Left lung (tissue), 10 donors: ENCODE data around the gene STXBP1. TPM values are rescaled to one million over a fixed set of nuclear protein-coding genes. Genes with fewer than 3 reads are reported as not detected.

Experiments
- ATAC-seq: fragments of 200-7000 bp; cut with Tn5 transposase; one replicate; pipeline ENCODE4 v1.9.1; 2020; ENCODE audit warnings: moderate library complexity
- DNase-seq, 4 donors: peaks; one replicate each; pipeline ENCODE4 v3.0.0-alpha.2; 2013 to 2020
- H3K27ac ChIP-seq, 2 donors: fragments of 200-600 bp; sonication (generic) in 1 of 2; one replicate each; pipeline versions ENCODE4 v1.5.0 to v1.8.0; 2020 to 2021
- H3K27me3 ChIP-seq, 2 donors: fragments of 200-600 bp; sonication (generic) in 1 of 2; one replicate each; pipeline versions ENCODE4 v1.5.0 to v1.8.0; 2020 to 2021
- H3K36me3 ChIP-seq, 2 donors: fragments of 200-600 bp; sonication (generic) in 1 of 2; one replicate each; pipeline versions ENCODE4 v1.5.0 to v1.8.0; 2020 to 2021
- H3K4me1 ChIP-seq, 2 donors: fragments of 200-600 bp; one replicate each; pipeline ENCODE4 v1.8.0; 2021
- H3K4me3 ChIP-seq, 2 donors: fragments of 200-600 bp; sonication (generic) in 1 of 2; one replicate each; pipeline versions ENCODE4 v1.5.0 to v1.8.0; 2020 to 2021; ENCODE audit warnings: mild to moderate bottlenecking in 1 of 2
- H3K9me3 ChIP-seq, 2 donors: fragments of 200-600 bp; sonication (generic) in 1 of 2; one replicate each; pipeline versions ENCODE4 v1.5.0 to v1.8.0; 2020 to 2021
- intact Hi-C, 2 donors: fragments of 100-400 bp; cut with DNase I; formaldehyde crosslinking; loops; one replicate each; pipeline versions ENCODE4 v1.11.2 to v1.14.2; 2022
- polyA plus RNA-seq, 6 donors: library from polyadenylated mRNA; unstranded; fragments of 120-200 nt; gene quantifications; one replicate each; pipeline ENCODE4 v1.2.1, GENCODE V29; 2013; ENCODE audit not compliant: insufficient read length in 6 of 6
- total RNA-seq, 2 donors: library from RNA; stranded (reverse); fragmentation: NEBNext Ultra II Directional; extraction: Animal tissue kit (Norgen Biotek cat#: 25700); gene quantifications; one replicate each; pipeline ENCODE4 v1.2.1, GENCODE V29; 2021
- TF ChIP-seq, protein P1 (sequence below), 2 donors: fragments of 200-600 bp; sonication (generic) in 1 of 2; IDR thresholded peaks; one replicate each; pipeline versions ENCODE4 v1.5.0 to v1.8.0; 2021; ENCODE audit warnings: antibody characterized with exemption in 2 of 2
- donor health status: DM: no; HTN: yes; CAD: no.
- donor health status: DM: no; HTN: no; CAD: no.

The STXBP1 gene
- total and polyA plus RNA-seq, 8 donors = 40.7 to 76.7 (median 48.8) TPM

- intact Hi-C loops = loop anchor here in 1 of 2 donors (5.0 kb wide), 1 partner anchor 138 kb away; no protein-coding TSS in a partner anchor
- peaks cover 0 to 30% of the 10 kb centered on the region in 2 donors for H3K36me3 ChIP-seq
- H3K9me3 ChIP-seq = no peaks in the 10 kb centered on the region
- TF ChIP-seq, protein P1, sequence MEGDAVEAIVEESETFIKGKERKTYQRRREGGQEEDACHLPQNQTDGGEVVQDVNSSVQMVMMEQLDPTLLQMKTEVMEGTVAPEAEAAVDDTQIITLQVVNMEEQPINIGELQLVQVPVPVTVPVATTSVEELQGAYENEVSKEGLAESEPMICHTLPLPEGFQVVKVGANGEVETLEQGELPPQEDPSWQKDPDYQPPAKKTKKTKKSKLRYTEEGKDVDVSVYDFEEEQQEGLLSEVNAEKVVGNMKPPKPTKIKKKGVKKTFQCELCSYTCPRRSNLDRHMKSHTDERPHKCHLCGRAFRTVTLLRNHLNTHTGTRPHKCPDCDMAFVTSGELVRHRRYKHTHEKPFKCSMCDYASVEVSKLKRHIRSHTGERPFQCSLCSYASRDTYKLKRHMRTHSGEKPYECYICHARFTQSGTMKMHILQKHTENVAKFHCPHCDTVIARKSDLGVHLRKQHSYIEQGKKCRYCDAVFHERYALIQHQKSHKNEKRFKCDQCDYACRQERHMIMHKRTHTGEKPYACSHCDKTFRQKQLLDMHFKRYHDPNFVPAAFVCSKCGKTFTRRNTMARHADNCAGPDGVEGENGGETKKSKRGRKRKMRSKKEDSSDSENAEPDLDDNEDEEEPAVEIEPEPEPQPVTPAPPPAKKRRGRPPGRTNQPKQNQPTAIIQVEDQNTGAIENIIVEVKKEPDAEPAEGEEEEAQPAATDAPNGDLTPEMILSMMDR (IDR thresholded peaks at IDR 0.05) = no peak
- no peak for ATAC-seq
- peaks cover 6 to 18% of the 10 kb centered on the region in 2 donors for H3K4me1 ChIP-seq
- no peak for DNase-seq
- no peak overlapping the region for H3K4me3 ChIP-seq
- no peaks in the 10 kb centered on the region for H3K27me3 ChIP-seq
- no peak overlapping the region for H3K27ac ChIP-seq
These were observed 118.2 kb downstream of the STXBP1 start for GRCh38 chr9:127730262-127730661.

DNA sequence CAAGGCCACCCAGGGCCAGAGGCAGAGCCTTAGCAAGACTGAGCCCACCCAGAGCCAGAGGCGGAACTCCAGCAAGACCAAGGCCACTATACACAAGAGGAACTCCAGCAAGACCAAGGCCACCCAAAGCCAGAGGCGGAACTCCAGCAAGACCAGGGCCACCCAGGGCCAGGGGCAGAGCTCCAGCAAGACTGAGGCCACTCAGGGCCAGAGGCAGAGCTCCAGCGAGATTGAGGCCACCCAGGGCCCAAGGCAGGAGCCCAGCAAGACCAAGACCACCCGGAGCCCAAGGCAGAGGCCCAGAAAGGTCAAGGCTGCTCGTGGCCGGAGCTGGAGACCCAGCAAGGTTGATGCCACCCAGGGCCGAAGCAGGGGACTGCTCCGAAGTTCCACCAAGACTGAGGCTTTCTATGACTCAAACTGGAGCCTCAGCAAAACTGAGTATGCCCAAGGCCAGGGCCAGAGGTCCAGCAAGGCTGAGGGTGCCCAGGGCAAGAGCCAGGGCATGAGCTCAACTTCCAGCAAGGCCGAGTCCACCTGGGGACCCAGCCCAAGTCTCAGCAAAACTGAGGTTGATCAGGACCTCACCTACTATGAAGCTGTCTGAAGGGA lies 118.8 kb downstream of the STXBP1 start:
- TF ChIP-seq, protein P1 (IDR thresholded peaks at IDR 0.05) = no peak
- intact Hi-C loops = loop anchor here in 1 of 2 donors (5.0 kb wide), 1 partner anchor 139 kb away; no protein-coding TSS in a partner anchor
- Histone ChIP-seq H3K4me1 (peaks cover 6 to 24% of the 10 kb centered on the region in 2 donors), H3K27me3 (no peaks in the 10 kb centered on the region), H3K36me3 (peaks cover 0 to 30% of the 10 kb centered on the region in 2 donors), H3K4me3 (no peak overlapping the region), H3K9me3 (no peaks in the 10 kb centered on the region), H3K27ac (no peak overlapping the region)
- no peak for ATAC-seq
- no peak for DNase-seq

- Histone ChIP-seq H3K27ac (no peak overlapping the region), H3K27me3 (no peaks in the 10 kb centered on the region), H3K9me3 (no peaks in the 10 kb centered on the region), H3K4me1 (peaks cover 6 to 24% of the 10 kb centered on the region in 2 donors), H3K36me3 (peaks cover 0 to 30% of the 10 kb centered on the region in 2 donors), H3K4me3 (no peak overlapping the region)
- DNase-seq (no peak), ATAC-seq (no peak)
- intact Hi-C loops = loop anchor here in 1 of 2 donors (5.0 kb wide), 1 partner anchor 140 kb away; no protein-coding TSS in a partner anchor
- TF ChIP-seq, protein P1 (IDR thresholded peaks at IDR 0.05) = no peak
These were observed 119.9 kb downstream of the STXBP1 start for GRCh38 chr9:127731938-127732337.

DNA sequence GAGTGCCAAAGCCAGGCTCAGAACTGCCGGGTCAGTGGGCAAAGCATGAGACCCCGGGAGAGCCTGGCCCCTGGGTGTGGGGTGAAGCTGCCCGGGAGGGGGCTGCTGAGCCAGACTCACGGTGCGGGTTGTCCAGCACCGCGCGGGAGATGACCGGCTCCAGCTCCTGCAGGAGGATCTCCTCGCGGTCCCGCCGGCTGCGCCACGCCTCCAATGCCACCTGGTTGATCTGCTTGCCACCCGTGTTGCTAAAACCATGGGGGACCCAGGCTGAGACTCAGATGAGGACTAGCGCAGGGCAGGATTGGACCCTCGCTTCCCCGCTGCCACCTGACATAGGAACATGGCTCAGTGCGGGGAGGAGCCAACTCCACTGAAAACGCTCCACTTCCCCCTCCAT lies 120.4 kb downstream of the STXBP1 start:
- H3K27me3 ChIP-seq = no peaks in the 10 kb centered on the region
- DNase-seq (no peak), ATAC-seq (no peak)
- H3K36me3 ChIP-seq = peaks cover 0 to 30% of the 10 kb centered on the region in 2 donors
- no peak overlapping the region for H3K4me3 ChIP-seq
- peaks cover 6 to 24% of the 10 kb centered on the region in 2 donors for H3K4me1 ChIP-seq
- H3K9me3 ChIP-seq = no peaks in the 10 kb centered on the region
- TF ChIP-seq, protein P1 (IDR thresholded peaks at IDR 0.05) = no peak
- no peak overlapping the region for H3K27ac ChIP-seq
- intact Hi-C loops = loop anchor here in 1 of 2 donors (5.0 kb wide), 1 partner anchor 140 kb away; no protein-coding TSS in a partner anchor

- Histone ChIP-seq H3K9me3 (no peaks in the 10 kb centered on the region), H3K4me3 (no peak overlapping the region), H3K27me3 (no peaks in the 10 kb centered on the region), H3K36me3 (peaks cover 0 to 40% of the 10 kb centered on the region in 2 donors), H3K27ac (no peak overlapping the region), H3K4me1 (peaks cover 6 to 24% of the 10 kb centered on the region in 2 donors)
- no peak for ATAC-seq
- intact Hi-C loops = loop anchor here in 1 of 2 donors (5.0 kb wide), 1 partner anchor 141 kb away; no protein-coding TSS in a partner anchor
- TF ChIP-seq, protein P1 (IDR thresholded peaks at IDR 0.05) = no peak
- DNase-seq = no peak
These were observed 121.5 kb downstream of the STXBP1 start for GRCh38 chr9:127733614-127734013.
